Measurements from ENCODE around the gene PRR5L. TPM values are rescaled to one million over a fixed set of nuclear protein-coding genes. Genes with fewer than 3 reads are reported as not detected.

Gene PRR5L
- polyA plus RNA-seq, 4 donors: 5.6 to 62.2 (median 10.4) TPM

DNA sequence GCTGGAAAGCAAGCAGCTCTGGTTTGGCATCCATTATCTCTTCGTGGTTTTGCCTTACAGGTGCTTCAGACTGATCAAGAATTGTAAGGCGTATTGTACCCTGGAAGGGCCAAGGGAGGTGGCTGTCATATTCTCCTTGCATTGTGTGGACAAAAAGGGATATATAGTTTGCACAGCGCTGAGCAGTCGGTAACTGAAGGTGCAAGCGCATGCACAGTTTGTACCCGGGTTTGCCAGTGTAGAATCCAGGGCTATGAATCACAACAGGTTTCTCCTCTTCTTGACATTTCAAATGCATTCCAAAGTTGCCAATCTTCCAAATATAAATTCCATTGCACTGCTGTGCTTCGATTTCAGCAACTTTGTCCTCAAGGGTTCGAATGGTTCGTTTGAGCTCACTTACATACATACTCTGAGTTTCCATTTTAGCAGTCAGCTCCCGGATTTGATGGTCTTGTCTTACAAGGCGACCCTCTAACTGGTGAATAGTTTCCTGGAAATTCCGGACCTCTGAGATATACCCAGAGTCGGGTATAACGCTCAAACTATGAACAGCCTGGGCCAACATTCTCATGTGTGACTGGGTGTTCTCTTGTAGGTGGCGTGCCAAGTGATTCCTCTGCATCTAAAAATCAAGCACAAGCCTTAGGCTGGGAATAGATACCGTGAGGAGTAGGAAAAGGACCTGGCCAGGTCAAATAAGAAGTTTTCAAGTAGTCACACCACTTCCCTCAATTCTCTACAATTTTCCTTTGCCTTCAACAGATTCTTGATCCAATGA, 194.1 kb downstream of the PRR5L start:
- no peak for DNase-seq
- no peaks in the 10 kb centered on the region for H3K9me3 ChIP-seq (ENCODE audit: control insufficient read depth in 2 of 2, insufficient read depth in 1 of 2, low read depth in 1 of 2, low read length in 1 of 2)
- peaks cover 0 to 4% (median 0%) of the 10 kb centered on the region in 3 donors for H3K4me1 ChIP-seq (ENCODE audit: control insufficient read depth in 3 of 3, insufficient read depth in 2 of 3, low read depth in 1 of 3, low read length in 2 of 3)
- 93 to 94% (median 93%) methylated on average over 16 of the region's 16 CpGs for WGBS, 3 donors
- no peak for FAIRE-seq
- no peaks in the 10 kb centered on the region for H3K27me3 ChIP-seq (ENCODE audit: control insufficient read depth in 3 of 3, insufficient read depth in 3 of 3, low read length in 3 of 3)
- H3K36me3 ChIP-seq (ENCODE audit: control insufficient read depth in 3 of 3, insufficient read depth in 2 of 3, low read depth in 1 of 3, low read length in 3 of 3): peaks cover 19 to 30% (median 21%) of the 10 kb centered on the region in 3 donors
- no peak overlapping the region for H3K27ac ChIP-seq (ENCODE audit: low read depth in 1 of 3, low read length in 2 of 3)
- H3K4me3 ChIP-seq (ENCODE audit: low read depth in 1 of 3, low read length in 3 of 3): no peak overlapping the region

DNA sequence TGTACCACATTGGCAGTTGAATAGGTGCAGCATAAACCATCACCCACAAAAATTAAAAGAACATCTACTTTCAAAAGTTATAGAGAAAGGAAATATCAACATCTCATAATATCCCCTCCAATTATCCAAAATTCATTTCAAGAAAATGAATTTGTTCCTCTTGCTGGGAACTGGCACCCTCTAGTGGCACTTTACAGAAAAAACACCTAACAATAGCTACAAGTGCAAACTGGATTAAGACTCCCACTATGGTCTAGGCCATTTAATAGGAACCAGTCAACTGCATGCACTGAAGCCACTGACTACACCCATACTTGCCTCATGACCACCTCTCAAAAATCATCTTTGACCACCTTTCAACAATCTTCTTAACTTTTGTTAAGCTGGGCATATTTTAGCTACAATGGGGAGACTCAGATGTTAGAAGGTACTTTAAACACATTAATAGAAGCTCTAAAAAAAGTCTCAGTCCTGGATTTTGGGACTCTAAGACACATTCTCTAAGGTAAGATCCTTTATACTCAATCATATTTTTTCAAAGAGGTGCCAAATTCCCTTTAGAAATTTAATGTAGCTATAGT, 196.7 kb downstream of the PRR5L start:
- peak; percentile 56 to 65 for DNase-seq
- Histone ChIP-seq H3K27ac (ENCODE audit: low read depth in 1 of 3, low read length in 2 of 3) (no peak overlapping the region), H3K9me3 (ENCODE audit: control insufficient read depth in 2 of 2, insufficient read depth in 1 of 2, low read depth in 1 of 2, low read length in 1 of 2) (no peaks in the 10 kb centered on the region), H3K36me3 (ENCODE audit: control insufficient read depth in 3 of 3, insufficient read depth in 2 of 3, low read depth in 1 of 3, low read length in 3 of 3) (peaks cover 19 to 30% (median 21%) of the 10 kb centered on the region in 3 donors), H3K4me3 (ENCODE audit: low read depth in 1 of 3, low read length in 3 of 3) (no peak overlapping the region), H3K27me3 (ENCODE audit: control insufficient read depth in 3 of 3, insufficient read depth in 3 of 3, low read length in 3 of 3) (no peaks in the 10 kb centered on the region), H3K4me1 (ENCODE audit: control insufficient read depth in 3 of 3, insufficient read depth in 2 of 3, low read depth in 1 of 3, low read length in 2 of 3) (peaks cover 0 to 4% (median 0%) of the 10 kb centered on the region in 3 donors)
- no peak for FAIRE-seq

DNA sequence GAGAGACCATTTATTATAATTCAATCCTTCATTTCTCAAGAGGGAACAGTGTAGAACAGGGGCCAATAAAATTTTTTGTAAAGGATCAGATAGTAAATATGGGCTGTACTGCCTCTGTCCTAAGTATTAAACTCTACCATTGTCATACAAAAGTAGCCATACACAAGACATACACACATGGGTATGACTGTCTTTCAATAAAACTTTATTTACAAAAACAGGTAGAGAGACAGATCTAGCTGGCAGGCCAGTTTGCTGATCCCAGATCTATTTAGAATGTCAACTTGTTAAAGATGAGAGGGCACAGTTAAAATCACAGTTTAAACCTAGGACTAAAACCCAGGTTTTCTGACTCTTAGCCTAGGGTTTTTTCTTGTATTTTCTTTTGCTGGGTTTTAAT, 197.2 kb downstream of the PRR5L start:
- no peak for DNase-seq
- peaks cover 19 to 28% (median 19%) of the 10 kb centered on the region in 3 donors for H3K36me3 ChIP-seq (ENCODE audit: control insufficient read depth in 3 of 3, insufficient read depth in 2 of 3, low read depth in 1 of 3, low read length in 3 of 3)
- H3K4me1 ChIP-seq (ENCODE audit: control insufficient read depth in 3 of 3, insufficient read depth in 2 of 3, low read depth in 1 of 3, low read length in 2 of 3): no peaks in the 10 kb centered on the region
- H3K27me3 ChIP-seq (ENCODE audit: control insufficient read depth in 3 of 3, insufficient read depth in 3 of 3, low read length in 3 of 3): no peaks in the 10 kb centered on the region
- no peak overlapping the region for H3K27ac ChIP-seq (ENCODE audit: low read depth in 1 of 3, low read length in 2 of 3)
- H3K4me3 ChIP-seq (ENCODE audit: low read depth in 1 of 3, low read length in 3 of 3): no peak overlapping the region
- no peaks in the 10 kb centered on the region for H3K9me3 ChIP-seq (ENCODE audit: control insufficient read depth in 2 of 2, insufficient read depth in 1 of 2, low read depth in 1 of 2, low read length in 1 of 2)
- no peak for FAIRE-seq

DNA sequence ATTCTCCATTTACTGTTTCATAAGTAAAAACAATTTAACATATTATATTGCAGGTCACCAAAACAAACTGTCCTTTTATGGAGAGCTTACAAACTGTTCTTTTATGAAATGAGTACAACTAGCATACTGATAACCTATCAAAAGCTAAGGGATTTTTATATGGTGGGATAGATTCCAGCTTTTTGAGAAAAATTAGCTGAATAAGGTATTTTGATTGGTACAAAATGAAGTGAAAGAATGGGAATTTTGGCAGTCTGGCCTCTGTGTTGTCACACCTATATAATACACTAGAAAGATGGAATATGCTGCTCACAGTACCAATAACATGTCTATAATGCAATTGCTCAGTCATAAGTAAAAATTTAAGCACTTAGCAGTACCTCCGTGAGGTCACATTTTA, 202.6 kb downstream of the PRR5L start:
- no peaks in the 10 kb centered on the region for H3K9me3 ChIP-seq (ENCODE audit: control insufficient read depth in 2 of 2, insufficient read depth in 1 of 2, low read depth in 1 of 2, low read length in 1 of 2)
- H3K36me3 ChIP-seq (ENCODE audit: control insufficient read depth in 3 of 3, insufficient read depth in 2 of 3, low read depth in 1 of 3, low read length in 3 of 3): peaks cover 0 to 27% (median 4%) of the 10 kb centered on the region in 3 donors
- H3K27ac ChIP-seq (ENCODE audit: low read depth in 1 of 3, low read length in 2 of 3): no peak overlapping the region
- peaks cover 0 to 29% (median 2%) of the 10 kb centered on the region in 3 donors for H3K4me1 ChIP-seq (ENCODE audit: control insufficient read depth in 3 of 3, insufficient read depth in 2 of 3, low read depth in 1 of 3, low read length in 2 of 3)
- no peak for DNase-seq
- WGBS, 3 donors: 83 to 97% (median 90%) methylated on average over 1 of the region's 1 CpG
- no peak for FAIRE-seq
- no peak overlapping the region for H3K4me3 ChIP-seq (ENCODE audit: low read depth in 1 of 3, low read length in 3 of 3)
- no peaks in the 10 kb centered on the region for H3K27me3 ChIP-seq (ENCODE audit: control insufficient read depth in 3 of 3, insufficient read depth in 3 of 3, low read length in 3 of 3)

DNA sequence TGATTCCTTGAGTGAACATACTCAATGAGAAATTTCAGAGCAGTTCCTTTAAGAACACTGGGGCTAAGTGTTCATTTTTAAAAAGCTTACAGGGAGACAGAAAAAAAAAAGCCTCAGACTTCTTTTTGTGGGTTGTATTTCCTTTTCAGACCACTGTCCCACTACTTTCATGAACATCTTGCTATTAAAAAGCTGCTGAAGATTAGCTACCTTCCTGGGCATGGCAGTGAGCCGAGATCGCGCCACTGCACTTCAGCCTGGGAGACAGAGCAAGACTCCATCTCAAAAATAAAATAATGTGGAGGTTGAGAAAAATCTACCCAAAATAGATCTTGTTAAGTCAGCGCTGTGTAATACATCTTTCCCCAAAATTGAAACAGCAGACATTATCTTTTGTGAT, 203.2 kb downstream of the PRR5L start:
- Histone ChIP-seq H3K27ac (ENCODE audit: low read depth in 1 of 3, low read length in 2 of 3) (peak overlapping the region in 1 of 3 donors; percentile 84), H3K36me3 (ENCODE audit: control insufficient read depth in 3 of 3, insufficient read depth in 2 of 3, low read depth in 1 of 3, low read length in 3 of 3) (peaks cover 0 to 22% (median under 1%) of the 10 kb centered on the region in 3 donors), H3K4me1 (ENCODE audit: control insufficient read depth in 3 of 3, insufficient read depth in 2 of 3, low read depth in 1 of 3, low read length in 2 of 3) (peaks cover 0 to 29% (median 2%) of the 10 kb centered on the region in 3 donors), H3K4me3 (ENCODE audit: low read depth in 1 of 3, low read length in 3 of 3) (no peak overlapping the region), H3K9me3 (ENCODE audit: control insufficient read depth in 2 of 2, insufficient read depth in 1 of 2, low read depth in 1 of 2, low read length in 1 of 2) (no peaks in the 10 kb centered on the region), H3K27me3 (ENCODE audit: control insufficient read depth in 3 of 3, insufficient read depth in 3 of 3, low read length in 3 of 3) (no peaks in the 10 kb centered on the region)
- WGBS, 3 donors: 86 to 87% (median 86%) methylated on average over 4 of the region's 4 CpGs
- DNase-seq (no peak), FAIRE-seq (no peak)

DNA sequence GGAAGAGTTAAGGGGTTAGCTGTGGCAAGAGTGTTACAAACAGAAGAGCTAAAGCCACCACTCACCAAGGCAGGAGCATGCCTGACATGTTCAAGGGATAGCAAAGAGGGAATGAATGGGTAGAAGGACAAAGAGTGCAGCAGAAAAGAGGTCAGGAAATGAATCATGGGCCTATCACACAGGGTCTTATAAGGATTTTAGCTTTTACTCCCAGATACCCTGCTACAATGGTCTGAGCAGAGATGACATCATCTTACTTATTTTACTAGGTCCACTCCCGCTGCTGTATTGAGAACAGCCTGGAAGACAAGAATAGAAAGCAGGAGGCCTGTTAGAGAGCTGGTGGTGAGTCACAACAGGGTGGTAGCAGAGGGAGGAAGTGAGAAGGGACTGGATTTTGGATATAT, 204.2 kb downstream of the PRR5L start:
- no peak for FAIRE-seq
- 8 to 60% (median 38%) methylated on average over 1 of the region's 1 CpG for WGBS, 3 donors
- peaks cover 0 to 29% (median 2%) of the 10 kb centered on the region in 3 donors for H3K4me1 ChIP-seq (ENCODE audit: control insufficient read depth in 3 of 3, insufficient read depth in 2 of 3, low read depth in 1 of 3, low read length in 2 of 3)
- peak overlapping the region; percentile 36 to 84 (median 82) for H3K27ac ChIP-seq (ENCODE audit: low read depth in 1 of 3, low read length in 2 of 3)
- no peak overlapping the region for H3K4me3 ChIP-seq (ENCODE audit: low read depth in 1 of 3, low read length in 3 of 3)
- peak; percentile 72 to 91 for DNase-seq
- peaks cover 0 to 22% (median 0%) of the 10 kb centered on the region in 3 donors for H3K36me3 ChIP-seq (ENCODE audit: control insufficient read depth in 3 of 3, insufficient read depth in 2 of 3, low read depth in 1 of 3, low read length in 3 of 3)
- no peaks in the 10 kb centered on the region for H3K27me3 ChIP-seq (ENCODE audit: control insufficient read depth in 3 of 3, insufficient read depth in 3 of 3, low read length in 3 of 3)
- H3K9me3 ChIP-seq (ENCODE audit: control insufficient read depth in 2 of 2, insufficient read depth in 1 of 2, low read depth in 1 of 2, low read length in 1 of 2): no peaks in the 10 kb centered on the region

DNA sequence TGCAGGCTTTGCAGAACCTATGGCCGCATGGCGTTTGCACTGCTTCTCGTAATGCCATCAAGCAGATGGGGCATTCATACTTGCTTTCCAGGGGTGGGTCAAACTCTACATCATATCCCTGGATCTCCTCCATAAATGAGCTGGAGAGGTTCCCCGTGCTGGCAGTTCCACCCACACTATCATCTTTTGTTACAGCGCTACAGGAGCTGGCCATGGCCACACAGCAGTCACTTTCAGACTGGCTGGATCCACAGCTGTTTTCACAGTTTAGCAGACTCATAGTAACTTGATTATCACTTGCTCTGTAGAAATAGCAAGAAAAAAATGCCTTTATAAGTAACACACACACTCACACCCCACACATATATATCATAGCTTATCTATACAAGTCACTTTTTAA, 205.1 kb downstream of the PRR5L start:
- 88 to 91% (median 89%) methylated on average over 5 of the region's 5 CpGs for WGBS, 3 donors
- FAIRE-seq: no peak
- H3K4me1 ChIP-seq (ENCODE audit: control insufficient read depth in 3 of 3, insufficient read depth in 2 of 3, low read depth in 1 of 3, low read length in 2 of 3): peaks cover 2 to 34% (median 2%) of the 10 kb centered on the region in 3 donors

DNA sequence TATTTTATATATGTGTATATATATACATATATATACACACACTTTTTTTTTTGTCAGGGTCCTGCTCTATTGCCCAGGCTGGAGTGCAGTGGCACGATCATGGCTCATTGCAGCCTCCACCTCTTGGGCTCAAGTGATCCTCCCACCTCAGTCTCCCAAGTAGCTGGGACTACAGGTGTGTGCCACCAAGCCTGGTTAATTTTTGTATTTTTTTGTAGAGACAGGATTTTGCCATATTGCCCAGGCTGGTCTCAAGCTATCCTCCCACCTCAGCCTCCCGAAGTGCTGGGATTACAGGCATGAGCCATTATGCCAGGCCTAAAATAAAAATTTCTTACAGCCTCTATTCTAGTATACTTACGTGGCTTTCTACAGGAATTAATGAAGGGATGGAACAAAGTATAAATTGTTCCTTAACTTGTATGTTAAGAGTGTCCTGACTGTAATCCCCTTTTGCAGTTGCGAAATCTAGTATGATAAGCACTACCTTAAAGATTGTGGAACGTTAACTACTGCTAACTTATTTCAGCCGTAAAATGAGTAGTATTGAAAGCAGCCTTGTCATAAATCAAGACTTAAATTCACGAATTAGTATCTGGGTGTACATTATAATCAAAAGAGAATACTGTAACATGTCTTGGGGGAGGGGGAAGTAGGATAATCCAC, 211.9 kb downstream of the PRR5L start:
- DNase-seq: peak; percentile 41 to 73
- Histone ChIP-seq H3K27ac (ENCODE audit: low read depth in 1 of 3, low read length in 2 of 3) (peak overlapping the region in 2 of 3 donors; percentile 41 to 88), H3K27me3 (ENCODE audit: control insufficient read depth in 3 of 3, insufficient read depth in 3 of 3, low read length in 3 of 3) (no peaks in the 10 kb centered on the region), H3K36me3 (ENCODE audit: control insufficient read depth in 3 of 3, insufficient read depth in 2 of 3, low read depth in 1 of 3, low read length in 3 of 3) (peaks cover 0 to 4% (median 0%) of the 10 kb centered on the region in 3 donors), H3K9me3 (ENCODE audit: control insufficient read depth in 2 of 2, insufficient read depth in 1 of 2, low read depth in 1 of 2, low read length in 1 of 2) (no peaks in the 10 kb centered on the region), H3K4me3 (ENCODE audit: low read depth in 1 of 3, low read length in 3 of 3) (peak overlapping the region in 2 of 3 donors; percentile 79 to 80), H3K4me1 (ENCODE audit: control insufficient read depth in 3 of 3, insufficient read depth in 2 of 3, low read depth in 1 of 3, low read length in 2 of 3) (peaks cover 0 to 32% (median 2%) of the 10 kb centered on the region in 3 donors)
- WGBS, 3 donors: 33 to 49% (median 38%) methylated on average over 7 of the region's 7 CpGs
- FAIRE-seq: no peak

More for the DNA sequence above, 205.1 kb downstream of the PRR5L start:
- Histone ChIP-seq H3K4me3 (ENCODE audit: low read depth in 1 of 3, low read length in 3 of 3) (no peak overlapping the region), H3K9me3 (ENCODE audit: control insufficient read depth in 2 of 2, insufficient read depth in 1 of 2, low read depth in 1 of 2, low read length in 1 of 2) (no peaks in the 10 kb centered on the region), H3K36me3 (ENCODE audit: control insufficient read depth in 3 of 3, insufficient read depth in 2 of 3, low read depth in 1 of 3, low read length in 3 of 3) (peaks cover 0 to 15% (median 0%) of the 10 kb centered on the region in 3 donors), H3K27ac (ENCODE audit: low read depth in 1 of 3, low read length in 2 of 3) (peak overlapping the region in 1 of 3 donors; percentile 63), H3K27me3 (ENCODE audit: control insufficient read depth in 3 of 3, insufficient read depth in 3 of 3, low read length in 3 of 3) (no peaks in the 10 kb centered on the region)
- no peak for DNase-seq
